Liver (tissue), 9 donors: ENCODE results near the gene CRHR2. TPM values are rescaled to one million over a fixed set of nuclear protein-coding genes. Genes with fewer than 3 reads are reported as not detected.
"Not testable (repeated sequence)": the region's sequence is repeated elsewhere in the genome, so short reads cannot be mapped to it uniquely, and the experiment has no call there.

Experiments used
- DNase-seq: peaks from one replicate; pipeline ENCODE4 v3.0.0-alpha.2; 2017; ENCODE audit warnings: low spot score
- H3K27ac ChIP-seq, 2 donors: one replicate each; pipeline ENCODE4 v1.7.0; 2013; ENCODE audit warnings: inconsistent platforms in 2 of 2, low read length in 2 of 2, control low read depth in 1 of 2, low read depth in 1 of 2, mild to moderate bottlenecking in 1 of 2
- H3K27me3 ChIP-seq, 4 donors: one replicate each; pipeline versions ENCODE4 v1.6.1 to v1.7.0; 2013; ENCODE audit warnings: low read length in 3 of 4, inconsistent platforms in 1 of 4, mild to moderate bottlenecking in 1 of 4, moderate library complexity in 1 of 4; ENCODE audit not compliant: control insufficient read depth in 4 of 4, insufficient read depth in 4 of 4
- H3K36me3 ChIP-seq, 4 donors: one replicate each; pipeline versions ENCODE4 v1.6.1 to v1.7.0; 2013; ENCODE audit warnings: low read length in 3 of 4, mild to moderate bottlenecking in 3 of 4, low read depth in 1 of 4, moderate library complexity in 1 of 4; ENCODE audit not compliant: control insufficient read depth in 4 of 4, insufficient read depth in 3 of 4
- H3K4me1 ChIP-seq, 4 donors: one replicate each; pipeline versions ENCODE4 v1.6.1 to v1.7.0; 2013; ENCODE audit warnings: low read length in 3 of 4, mild to moderate bottlenecking in 3 of 4, moderate library complexity in 1 of 4; ENCODE audit not compliant: control insufficient read depth in 4 of 4, insufficient read depth in 4 of 4
- H3K4me3 ChIP-seq, 3 donors: one replicate each; pipeline versions ENCODE4 v1.6.1 to v1.7.0; 2013; ENCODE audit warnings: low read length in 3 of 3, control low read depth in 1 of 3, low read depth in 1 of 3, mild to moderate bottlenecking in 1 of 3
- H3K9ac ChIP-seq, 2 donors: one replicate each; pipeline ENCODE4 v1.7.0; 2013; ENCODE audit warnings: low read length in 2 of 2, mild to moderate bottlenecking in 2 of 2, moderate library complexity in 2 of 2, control low read depth in 1 of 2, low read depth in 1 of 2
- H3K9me3 ChIP-seq, 4 donors: one replicate each; pipeline versions ENCODE4 v1.6.1 to v1.7.0; 2013; ENCODE audit warnings: low read length in 3 of 4; ENCODE audit not compliant: control insufficient read depth in 4 of 4
- ATF3 ChIP-seq: IDR thresholded peaks from 2 replicates; pipeline ENCODE4 v1.6.1; 2016; ENCODE audit warnings: antibody characterized with exemption
- EGR1 ChIP-seq, 2 donors: IDR thresholded peaks; 2 replicates each; pipeline ENCODE4 v1.6.1; 2016 to 2018; ENCODE audit warnings: antibody characterized with exemption in 2 of 2, low read depth in 2 of 2
- FOXA1 ChIP-seq: IDR thresholded peaks from 2 replicates; pipeline ENCODE4 v1.6.1; 2016; ENCODE audit warnings: antibody characterized with exemption
- FOXA2 ChIP-seq: IDR thresholded peaks from 2 replicates; pipeline ENCODE4 v1.6.1; 2016; ENCODE audit warnings: antibody characterized with exemption
- GABPA ChIP-seq, 2 donors: IDR thresholded peaks in 1 of 2; conservative IDR thresholded peaks in 1 of 2; 2 replicates each; pipeline ENCODE4 v1.6.1; 2016; ENCODE audit warnings: antibody characterized with exemption in 2 of 2, mild to moderate bottlenecking in 1 of 2, moderate library complexity in 1 of 2
- HNF4A ChIP-seq, 2 donors: conservative IDR thresholded peaks; 2 replicates each; pipeline ENCODE4 v1.6.1; 2016; ENCODE audit warnings: antibody characterized with exemption in 2 of 2, mild to moderate bottlenecking in 2 of 2
- HNF4G ChIP-seq: IDR thresholded peaks from 2 replicates; pipeline ENCODE4 v1.6.1; 2016; ENCODE audit warnings: antibody characterized with exemption
- JUND ChIP-seq, 2 donors: IDR thresholded peaks; 2 replicates each; pipeline ENCODE4 v1.6.1; 2016; ENCODE audit warnings: antibody characterized with exemption in 2 of 2
- MAX ChIP-seq: IDR thresholded peaks from 2 replicates; pipeline ENCODE4 v1.6.1; 2016; ENCODE audit warnings: antibody characterized with exemption
- NR2F2 ChIP-seq: IDR thresholded peaks from 2 replicates; pipeline ENCODE4 v1.6.1; 2016; ENCODE audit warnings: antibody characterized with exemption
- RAD21 ChIP-seq, 2 donors: IDR thresholded peaks; 2 replicates each; pipeline ENCODE4 v1.6.1; 2016; ENCODE audit warnings: antibody characterized with exemption in 2 of 2, mild to moderate bottlenecking in 2 of 2
- REST ChIP-seq: IDR thresholded peaks from 2 replicates; pipeline ENCODE4 v1.6.1; 2016; ENCODE audit warnings: antibody characterized with exemption, mild to moderate bottlenecking
- RXRA ChIP-seq, 2 donors: IDR thresholded peaks; 2 replicates each; pipeline ENCODE4 v1.6.1; 2017 to 2018; ENCODE audit warnings: antibody characterized with exemption in 2 of 2, mild to moderate bottlenecking in 1 of 2
- YY1 ChIP-seq: IDR thresholded peaks from 2 replicates; pipeline ENCODE4 v1.6.1; 2016; ENCODE audit warnings: antibody characterized with exemption, mild to moderate bottlenecking
- WGBS: extraction: QIAGEN DNeasy Blood & Tissue Kit; methylation state at CpG from one replicate; pipeline ENCODE4 v1.1.7; 2013; 5-methylcytosine and 5-hydroxymethylcytosine counted together
- polyA plus RNA-seq, 2 donors: library from polyadenylated mRNA; stranded (reverse) in 1 of 2; unstranded in 1 of 2; fragments of 200-250 nt in 1 of 2; fragments of >200 nt in 1 of 2; fragmentation: Nextera tagmentation in 1 of 2; extraction: Ambion mirVana in 1 of 2; gene quantifications; one replicate each; pipeline versions ENCODE4 v1.2.1 to v1.2.3, GENCODE V29; 2013 to 2015
- total RNA-seq, 2 donors: library from RNA; depleted of rRNA; stranded (reverse); fragments of >200 nt; gene quantifications; one replicate each; pipeline ENCODE4 v1.2.3, GENCODE V29; 2014
- donor health status: healthy.
- donor health status: healthy.
- donor health status: healthy.
- donor health status: healthy.
- donor health status: healthy.

The CRHR2 gene
- total and polyA plus RNA-seq, 4 donors, result not detected

GRCh38 chr7:30721211-30721610 is 39.0 kb upstream of the CRHR2 start:
- TF ChIP-seq FOXA2 (no peak), HNF4G (no peak), MAX (no peak)
- Histone ChIP-seq H3K9ac (no peak overlapping the region), H3K4me1 (no peaks in the 10 kb centered on the region), H3K36me3 (no peaks in the 10 kb centered on the region), H3K27ac (no peak overlapping the region), H3K27me3 (peaks cover 0 to 2% (median 0%) of the 10 kb centered on the region in 4 donors), H3K4me3 (no peak overlapping the region), H3K9me3 (peaks cover 0 to 8% (median 5%) of the 10 kb centered on the region in 4 donors)
- whole genome bisulfite sequencing, result 94% methylated on average over 1 of the region's 1 CpG
- no peak for DNase-seq

- H3K4me1 ChIP-seq, H3K36me3 ChIP-seq, H3K27ac ChIP-seq, H3K4me3 ChIP-seq, DNase-seq, H3K27me3 ChIP-seq, H3K9ac ChIP-seq, H3K9me3 ChIP-seq: not testable (repeated sequence)
- 88% methylated on average over 2 of the region's 2 CpGs for WGBS
Observed at GRCh38 chr7:30719434-30719833, 37.2 kb upstream of the CRHR2 start.

- Histone ChIP-seq H3K4me1 (no peaks in the 10 kb centered on the region), H3K36me3 (no peaks in the 10 kb centered on the region), H3K9me3 (peaks cover 0 to 8% (median 5%) of the 10 kb centered on the region in 4 donors), H3K27ac (no peak overlapping the region), H3K4me3 (no peak overlapping the region), H3K9ac (no peak overlapping the region), H3K27me3 (no peaks in the 10 kb centered on the region)
- 84% methylated on average over 2 of the region's 2 CpGs for WGBS
- no peak for TF ChIP-seq FOXA2
- no peak for TF ChIP-seq JUND (IDR thresholded peaks at IDR 0.05)
- no peak for TF ChIP-seq GABPA (IDR thresholded peaks at IDR 0.05 in 1 of 2, conservative IDR thresholded peaks at IDR 0.05 in 1 of 2)
- no peak for TF ChIP-seq RAD21 (IDR thresholded peaks at IDR 0.05)
- TF ChIP-seq MAX, result no peak
- no peak for TF ChIP-seq RXRA (IDR thresholded peaks at IDR 0.05)
- no peak for TF ChIP-seq EGR1 (IDR thresholded peaks at IDR 0.05; ENCODE audit: low read depth in 2 of 2)
- TF ChIP-seq HNF4A (conservative IDR thresholded peaks at IDR 0.05), result no peak
- TF ChIP-seq FOXA1, result no peak
- TF ChIP-seq ATF3, result no peak
- TF ChIP-seq REST, result no peak
- no peak for TF ChIP-seq HNF4G
- TF ChIP-seq YY1, result no peak
- no peak for TF ChIP-seq NR2F2
- DNase-seq, result no peak
Observed at GRCh38 chr7:30717181-30717580, 34.9 kb upstream of the CRHR2 start.
